GM19328 (cell line): Measurements from ENCODE around the gene SHC1.
A peak's percentile ranks its signal among the peaks of the same experiment; 100 is the strongest.

ENCODE experiments used
- ATAC-seq: cut with Tn5 transposase; IDR thresholded peaks from one replicate; pipeline ENCODE4 v1.9.1; 2021; ENCODE audit warnings: mild to moderate bottlenecking, moderate library complexity; ENCODE audit not compliant: unreplicated experiment

The SHC1 gene

GRCh38 chr1:154940651-154941194 is 29.8 kb downstream of the SHC1 start:
- no peak for ATAC-seq

- ATAC-seq = no peak
These were observed 30.4 kb downstream of the SHC1 start for GRCh38 chr1:154940213-154940560.

GRCh38 chr1:154938604-154939399 is 31.7 kb downstream of the SHC1 start:
- no peak for ATAC-seq

DNA sequence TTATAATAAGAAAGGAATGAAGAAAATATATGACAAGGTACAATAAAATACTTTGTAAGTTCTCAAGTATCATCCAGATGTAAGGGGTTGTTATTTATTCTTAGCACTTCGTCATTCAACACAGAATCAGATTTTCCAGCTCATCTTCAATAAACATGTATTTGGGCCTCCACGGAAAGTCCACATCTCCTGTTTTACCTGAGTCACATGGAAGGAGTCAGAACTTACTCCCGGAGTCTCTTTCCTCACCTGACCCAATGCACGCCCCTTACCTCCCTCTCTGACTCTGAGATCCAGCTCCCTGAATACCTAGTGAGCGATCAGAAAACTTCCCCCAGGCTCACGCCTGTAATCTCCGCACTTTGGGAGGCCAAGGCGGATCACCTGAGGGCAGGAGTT is 32.6 kb downstream of the SHC1 start:
- ATAC-seq = no peak

GRCh38 chr1:154937085-154937987 is 33.2 kb downstream of the SHC1 start:
- peak; percentile 57 for ATAC-seq

GRCh38 chr1:154936555-154937084 is 33.9 kb downstream of the SHC1 start, which contains the start of gene PMVK:
Gene PMVK, minus strand, starts transcription at chr1:154936719. Its CDS starts 34 bp downstream, at chr1:154936685.
- peak; percentile 70 for ATAC-seq

- peak; percentile 3 for ATAC-seq
These were observed 34.6 kb downstream of the SHC1 start for GRCh38 chr1:154935749-154936554.

GRCh38 chr1:154934358-154934948 is 36.1 kb downstream of the SHC1 start:
- no peak for ATAC-seq

- ATAC-seq = no peak
These were observed 38.5 kb downstream of the SHC1 start for GRCh38 chr1:154931940-154932487.

- ATAC-seq = no peak
These were observed 44.3 kb downstream of the SHC1 start for GRCh38 chr1:154926201-154926600.

DNA sequence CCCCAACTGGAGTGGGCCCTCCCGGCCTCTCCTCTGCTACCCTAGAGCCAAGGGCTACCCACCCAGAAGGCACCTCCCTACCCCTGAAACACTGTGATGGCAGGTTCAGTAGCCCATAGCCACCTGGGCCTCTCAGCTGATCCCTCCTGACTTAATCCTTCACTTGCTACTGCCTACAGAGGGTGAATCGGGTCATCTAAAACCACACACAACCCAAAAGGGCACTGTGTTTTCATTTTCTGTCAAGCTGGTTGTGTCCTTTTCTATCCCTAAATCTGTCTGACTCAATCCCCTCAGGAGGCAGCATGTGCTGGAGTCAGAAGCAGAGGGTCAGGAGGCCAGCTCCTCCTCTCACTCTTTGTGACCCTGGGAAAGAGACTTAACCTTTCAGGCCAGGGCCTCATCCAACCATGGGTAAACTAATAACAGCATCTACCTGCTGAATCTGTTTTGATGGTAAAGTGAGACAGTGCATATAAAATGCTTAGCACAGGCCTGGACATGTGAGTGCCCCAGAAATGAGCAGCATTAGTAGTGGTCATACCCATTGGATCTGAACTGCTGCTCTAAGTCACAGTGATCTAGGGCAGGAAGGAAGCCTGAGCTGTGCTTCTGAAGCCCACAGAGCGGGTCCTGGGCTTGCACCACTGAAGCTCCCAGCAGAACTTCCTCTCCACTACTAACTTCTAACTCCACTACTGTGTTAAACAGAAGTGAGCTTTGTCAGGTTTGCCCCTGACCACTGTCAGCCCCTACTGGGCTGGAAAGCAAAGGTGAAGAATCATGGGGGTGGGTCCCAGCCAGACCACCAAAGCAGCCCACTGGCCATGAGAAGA is 45.0 kb downstream of the SHC1 start:
- no peak for ATAC-seq

GRCh38 chr1:154923695-154924094 is 46.9 kb downstream of the SHC1 start:
- no peak for ATAC-seq

DNA sequence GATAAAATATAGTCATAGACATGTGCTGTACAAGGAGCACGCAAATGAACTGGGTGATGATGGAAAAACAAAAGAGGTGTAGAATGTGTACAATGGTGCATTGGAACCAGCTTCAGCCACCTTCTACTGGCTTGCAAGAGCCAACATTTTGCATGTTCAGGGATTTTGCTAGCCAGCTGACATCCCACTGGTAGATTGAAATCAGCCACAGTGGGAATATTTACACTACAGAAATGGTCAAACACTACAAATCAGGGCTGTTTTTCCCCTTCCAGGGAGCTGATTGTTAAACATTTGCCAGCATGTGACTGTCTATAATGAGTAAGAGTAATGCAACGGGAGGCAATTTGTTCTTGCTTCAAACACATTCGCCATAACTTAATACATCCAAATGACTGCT is 57.3 kb downstream of the SHC1 start:
- no peak for ATAC-seq

DNA sequence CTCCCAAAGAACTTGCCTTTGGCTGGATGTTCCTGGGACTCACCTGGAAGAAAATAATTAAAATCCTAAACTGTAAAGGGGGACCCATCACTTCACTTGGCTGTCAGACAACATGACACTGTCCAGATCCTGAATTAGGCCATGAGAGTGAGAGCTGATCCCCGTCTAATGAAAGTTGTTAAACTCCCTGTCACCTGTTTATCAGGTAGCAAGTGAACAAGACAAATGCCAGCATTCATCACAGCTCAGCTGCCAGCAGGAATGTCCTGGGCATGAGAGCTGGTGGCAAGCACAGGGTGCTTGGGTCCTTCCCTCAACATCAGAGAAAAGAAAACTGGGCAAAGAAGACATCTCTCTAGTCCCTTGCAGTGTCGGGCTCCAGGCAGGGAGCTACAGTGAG is 57.8 kb downstream of the SHC1 start:
- no peak for ATAC-seq
